CD14-positive monocyte (primary cell): ENCODE data around the gene SNX13. TPM values are rescaled to one million over a fixed set of nuclear protein-coding genes. Genes with fewer than 3 reads are reported as not detected.

ENCODE experiments used
- DNase-seq, 3 donors: peaks; one replicate each; pipeline ENCODE4 v3.0.0-alpha.2; 2011 to 2022
- H2AFZ ChIP-seq: 2 replicates; pipeline ENCODE4 v1.6.0; 2012; ENCODE audit warnings: mild to moderate bottlenecking, low read depth, low read length, inconsistent platforms; ENCODE audit not compliant: insufficient read depth, poor library complexity, severe bottlenecking
- H3K27ac ChIP-seq, 2 donors: 1 replicate in 1 of 2; 2 replicates in 1 of 2; pipeline ENCODE4 v1.5.1; 2012 to 2013; ENCODE audit warnings: low read length in 2 of 2, control low read depth in 1 of 2, inconsistent platforms in 1 of 2, low read depth in 1 of 2, mild to moderate bottlenecking in 1 of 2
- H3K27me3 ChIP-seq, 2 donors: one replicate each; pipeline versions ENCODE4 v1.6.0 to v1.6.1; 2011 to 2013; ENCODE audit warnings: low read length in 2 of 2; ENCODE audit not compliant: control insufficient read depth in 2 of 2, insufficient read depth in 2 of 2
- H3K36me3 ChIP-seq, 2 donors: replicated peaks in 1 of 2; 1 replicate in 1 of 2; 2 replicates in 1 of 2; pipeline versions ENCODE4 v1.5.1 to v1.6.1; 2012 to 2013; ENCODE audit warnings: low read length in 2 of 2, control low read depth in 1 of 2, inconsistent platforms in 1 of 2, mild to moderate bottlenecking in 1 of 2; ENCODE audit not compliant: insufficient read depth in 2 of 2, control insufficient read depth in 1 of 2
- H3K4me1 ChIP-seq, 2 donors: 1 replicate in 1 of 2; 2 replicates in 1 of 2; pipeline versions ENCODE4 v1.5.1 to v1.6.1; 2012 to 2013; ENCODE audit warnings: low read length in 2 of 2, control low read depth in 1 of 2, inconsistent platforms in 1 of 2, mild to moderate bottlenecking in 1 of 2, moderate library complexity in 1 of 2; ENCODE audit not compliant: insufficient read depth in 2 of 2, control insufficient read depth in 1 of 2
- H3K4me2 ChIP-seq: replicated peaks from 2 replicates; pipeline ENCODE3; 2012; ENCODE audit warnings: low read length, moderate library complexity, mild to moderate bottlenecking; ENCODE audit not compliant: poor library complexity, severe bottlenecking; ENCODE audit errors: extremely low read depth
- H3K4me3 ChIP-seq, 3 experiments: fragments of 200-600 bp in 1 of 3; sonication (generic) in 1 of 3; replicated peaks in 1 of 3; 1 replicate in 2 of 3; 2 replicates in 1 of 3; pipeline ENCODE4 v1.5.1; 2011 to 2013; ENCODE audit warnings: low read length in 3 of 3, mild to moderate bottlenecking in 3 of 3, control low read depth in 2 of 3, low read depth in 2 of 3, inconsistent platforms in 1 of 3, moderate library complexity in 1 of 3
- H3K79me2 ChIP-seq: 2 replicates; pipeline ENCODE4 v1.6.0; 2012; ENCODE audit warnings: mild to moderate bottlenecking, control low read depth, inconsistent platforms, low read length, moderate library complexity; ENCODE audit not compliant: insufficient read depth
- H3K9ac ChIP-seq: 2 replicates; pipeline ENCODE4 v1.6.0; 2017; ENCODE audit warnings: low read length, mild to moderate bottlenecking; ENCODE audit not compliant: insufficient read depth, poor library complexity, severe bottlenecking
- H3K9me3 ChIP-seq, 2 donors: replicated peaks in 1 of 2; 1 replicate in 1 of 2; 2 replicates in 1 of 2; pipeline versions ENCODE4 v1.5.1 to v1.6.1; 2012 to 2013; ENCODE audit warnings: low read length in 2 of 2, control low read depth in 1 of 2; ENCODE audit not compliant: control insufficient read depth in 1 of 2, insufficient read depth in 1 of 2
- H4K20me1 ChIP-seq: 2 replicates; pipeline ENCODE4 v1.6.0; 2012; ENCODE audit warnings: mild to moderate bottlenecking, low read length, control low read depth, moderate library complexity; ENCODE audit not compliant: insufficient read depth
- H3K27ac Mint-ChIP-seq, 7 donors: one replicate each; pipeline ENCODE4 v1.8.0; 2020; ENCODE audit warnings: mild to moderate bottlenecking in 7 of 7, mixed read lengths in 7 of 7, moderate library complexity in 6 of 7, inconsistent platforms in 2 of 7
- H3K27me3 Mint-ChIP-seq, 3 donors: one replicate each; pipeline ENCODE4 v1.8.0; 2021 to 2022; ENCODE audit warnings: low read depth in 3 of 3, mild to moderate bottlenecking in 3 of 3, mixed read lengths in 3 of 3, moderate library complexity in 3 of 3, inconsistent platforms in 1 of 3
- H3K36me3 Mint-ChIP-seq, 2 donors: one replicate each; pipeline ENCODE4 v1.8.0; 2020; ENCODE audit warnings: mixed read lengths in 2 of 2, inconsistent platforms in 1 of 2, mild to moderate bottlenecking in 1 of 2
- H3K4me1 Mint-ChIP-seq: one replicate; pipeline ENCODE4 v1.8.0; 2020; ENCODE audit warnings: mild to moderate bottlenecking, mixed read lengths
- H3K4me3 Mint-ChIP-seq, 2 donors: one replicate each; pipeline ENCODE4 v1.8.0; 2020; ENCODE audit warnings: mild to moderate bottlenecking in 2 of 2, mixed read lengths in 2 of 2, moderate library complexity in 1 of 2
- H3K9me3 Mint-ChIP-seq, 7 donors: one replicate each; pipeline ENCODE4 v1.8.0; 2020 to 2022; ENCODE audit warnings: mixed read lengths in 7 of 7, mild to moderate bottlenecking in 6 of 7, moderate library complexity in 6 of 7, inconsistent platforms in 2 of 7
- WGBS: methylation state at CpG from one replicate; pipeline ENCODE4 v1.1.5; 2013; ENCODE audit warnings: missing lambda C conversion rate; ENCODE audit not compliant: insufficient coverage; 5-methylcytosine and 5-hydroxymethylcytosine counted together
- intact Hi-C, 2 donors: fragments of 100-400 bp; cut with micrococcal nuclease; formaldehyde crosslinking; loops; one replicate each; pipeline versions ENCODE4 v1.15.0 to v1.15.1; 2023
- polyA plus RNA-seq, 3 donors: library from polyadenylated mRNA; depleted of rRNA in 1 of 3; unstranded in 2 of 3; stranded (reverse) in 1 of 3; fragments of 300-500 nt in 2 of 3; fragments of >200 nt in 1 of 3; fragmentation: Illumina TruSeq in 2 of 3; gene quantifications; 1 replicate in 2 of 3; 2 replicates in 1 of 3; pipeline ENCODE4 v1.2.3, GENCODE V29; 2012 to 2021
- TF ChIP-seq, protein P1 (sequence below): fragments of 200-600 bp; IDR thresholded peaks from one replicate; pipeline ENCODE4 v1.8.0; 2022; ENCODE audit warnings: antibody characterized with exemption, mild to moderate bottlenecking

SNX13 gene
- polyA plus RNA-seq, 3 donors: 12.1 to 31.3 (median 17.4) TPM

DNA sequence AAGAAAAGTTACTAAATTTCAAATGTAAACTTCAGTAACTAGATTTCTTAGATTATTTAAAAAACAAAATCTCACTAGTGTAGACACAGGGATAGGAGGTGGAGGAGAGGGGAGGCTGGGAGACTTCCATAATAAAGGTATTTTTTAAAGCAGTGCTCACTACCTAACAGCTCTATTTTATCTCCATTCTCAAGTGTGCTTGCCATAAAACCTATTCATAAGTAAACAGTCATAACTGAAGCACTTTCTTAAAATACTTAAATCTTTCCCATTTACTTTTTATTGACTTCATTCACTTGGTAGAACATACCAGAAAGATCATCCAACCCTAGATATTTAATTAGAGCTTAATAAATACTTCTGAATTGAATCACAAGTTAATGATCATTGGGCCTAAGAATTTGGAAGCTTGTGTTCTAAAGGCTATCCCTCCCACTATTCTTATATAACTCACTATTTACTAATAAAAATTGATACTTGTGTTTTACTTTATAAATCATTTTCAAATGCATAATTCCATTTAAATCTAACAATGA is 107.4 kb downstream of the SNX13 start:
- Mint-ChIP-seq H3K27me3 (no peaks in the 10 kb centered on the region), H3K27ac (peak overlapping the region in 1 of 7 donors; percentile 7), H3K4me3 (no peak overlapping the region), H3K9me3 (no peaks in the 10 kb centered on the region), H3K36me3 (peaks cover 17 to 39% of the 10 kb centered on the region in 2 donors), H3K4me1 (peaks cover 8% of the 10 kb centered on the region)
- H3K9ac ChIP-seq: no peak overlapping the region
- no peaks in the 10 kb centered on the region for H4K20me1 ChIP-seq
- no peak overlapping the region for H3K4me2 ChIP-seq
- intact Hi-C loops: no loop called here
- H3K36me3 ChIP-seq: peaks cover 17 to 78% of the 10 kb centered on the region in 2 donors
- DNase-seq: no peak
- peaks cover 0 to 10% of the 10 kb centered on the region in 2 donors for H3K4me1 ChIP-seq
- H2AFZ ChIP-seq: no peak overlapping the region
- no peaks in the 10 kb centered on the region for H3K27me3 ChIP-seq
- no peak overlapping the region for H3K4me3 ChIP-seq
- no peaks in the 10 kb centered on the region for H3K9me3 ChIP-seq
- TF ChIP-seq, protein P1, sequence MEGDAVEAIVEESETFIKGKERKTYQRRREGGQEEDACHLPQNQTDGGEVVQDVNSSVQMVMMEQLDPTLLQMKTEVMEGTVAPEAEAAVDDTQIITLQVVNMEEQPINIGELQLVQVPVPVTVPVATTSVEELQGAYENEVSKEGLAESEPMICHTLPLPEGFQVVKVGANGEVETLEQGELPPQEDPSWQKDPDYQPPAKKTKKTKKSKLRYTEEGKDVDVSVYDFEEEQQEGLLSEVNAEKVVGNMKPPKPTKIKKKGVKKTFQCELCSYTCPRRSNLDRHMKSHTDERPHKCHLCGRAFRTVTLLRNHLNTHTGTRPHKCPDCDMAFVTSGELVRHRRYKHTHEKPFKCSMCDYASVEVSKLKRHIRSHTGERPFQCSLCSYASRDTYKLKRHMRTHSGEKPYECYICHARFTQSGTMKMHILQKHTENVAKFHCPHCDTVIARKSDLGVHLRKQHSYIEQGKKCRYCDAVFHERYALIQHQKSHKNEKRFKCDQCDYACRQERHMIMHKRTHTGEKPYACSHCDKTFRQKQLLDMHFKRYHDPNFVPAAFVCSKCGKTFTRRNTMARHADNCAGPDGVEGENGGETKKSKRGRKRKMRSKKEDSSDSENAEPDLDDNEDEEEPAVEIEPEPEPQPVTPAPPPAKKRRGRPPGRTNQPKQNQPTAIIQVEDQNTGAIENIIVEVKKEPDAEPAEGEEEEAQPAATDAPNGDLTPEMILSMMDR: no peak
- no peaks in the 10 kb centered on the region for H3K79me2 ChIP-seq
- no peak overlapping the region for H3K27ac ChIP-seq

DNA sequence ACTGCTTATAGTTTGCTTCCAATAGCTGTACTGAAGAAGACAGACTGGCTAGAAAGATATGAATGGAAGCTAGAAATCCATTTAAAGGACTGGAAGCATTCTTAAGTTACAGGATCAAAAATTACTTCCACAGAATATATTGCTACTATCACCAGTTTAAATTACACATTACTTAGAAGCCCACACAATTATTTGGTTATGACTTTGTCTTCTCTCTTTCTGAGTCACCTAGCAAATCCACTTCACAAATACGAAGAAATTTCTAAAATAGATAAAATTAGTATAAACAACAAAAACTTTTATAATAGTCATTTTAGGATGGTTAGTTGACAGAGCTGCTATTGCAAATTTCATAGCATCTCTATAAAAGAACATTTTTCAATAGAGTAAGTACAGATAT is 108.1 kb downstream of the SNX13 start:
- H3K36me3 ChIP-seq: peaks cover 12 to 72% of the 10 kb centered on the region in 2 donors
- peaks cover 0 to 10% of the 10 kb centered on the region in 2 donors for H3K4me1 ChIP-seq
- no CpG with 5 or more reads among the region's 1 CpG for WGBS
- H3K27me3 Mint-ChIP-seq: no peaks in the 10 kb centered on the region
- H3K4me3 Mint-ChIP-seq: no peak overlapping the region
- H3K27ac ChIP-seq: no peak overlapping the region
- intact Hi-C loops: no loop called here
- no peaks in the 10 kb centered on the region for H3K79me2 ChIP-seq
- H3K4me1 Mint-ChIP-seq: peaks cover 8% of the 10 kb centered on the region
- no peaks in the 10 kb centered on the region for H3K9me3 Mint-ChIP-seq
- no peak overlapping the region for H3K9ac ChIP-seq
- no peak overlapping the region for H2AFZ ChIP-seq
- no peak overlapping the region for H3K4me3 ChIP-seq
- TF ChIP-seq, protein P1: no peak
- H3K4me2 ChIP-seq: no peak overlapping the region
- no peaks in the 10 kb centered on the region for H4K20me1 ChIP-seq
- no peaks in the 10 kb centered on the region for H3K9me3 ChIP-seq
- H3K27me3 ChIP-seq: no peaks in the 10 kb centered on the region
- peaks cover 19 to 38% of the 10 kb centered on the region in 2 donors for H3K36me3 Mint-ChIP-seq
- no peak overlapping the region for H3K27ac Mint-ChIP-seq
- no peak for DNase-seq
